Fibroblast of skin of left biceps (primary cell): ENCODE measurements around the gene TAC3.
"Not testable (repeated sequence)": the region's sequence is repeated elsewhere in the genome, so short reads cannot be mapped to it uniquely, and the experiment has no call there.

Source experiments
- DNase-seq, 2 experiments: peaks; one replicate each; pipeline ENCODE4 v3.0.0-alpha.2; 2013; ENCODE audit warnings: low read depth in 2 of 2

The TAC3 gene

GRCh38 chr12:56982578-56983236 is 33.6 kb downstream of the TAC3 start:
- not testable (repeated sequence) for DNase-seq

DNA sequence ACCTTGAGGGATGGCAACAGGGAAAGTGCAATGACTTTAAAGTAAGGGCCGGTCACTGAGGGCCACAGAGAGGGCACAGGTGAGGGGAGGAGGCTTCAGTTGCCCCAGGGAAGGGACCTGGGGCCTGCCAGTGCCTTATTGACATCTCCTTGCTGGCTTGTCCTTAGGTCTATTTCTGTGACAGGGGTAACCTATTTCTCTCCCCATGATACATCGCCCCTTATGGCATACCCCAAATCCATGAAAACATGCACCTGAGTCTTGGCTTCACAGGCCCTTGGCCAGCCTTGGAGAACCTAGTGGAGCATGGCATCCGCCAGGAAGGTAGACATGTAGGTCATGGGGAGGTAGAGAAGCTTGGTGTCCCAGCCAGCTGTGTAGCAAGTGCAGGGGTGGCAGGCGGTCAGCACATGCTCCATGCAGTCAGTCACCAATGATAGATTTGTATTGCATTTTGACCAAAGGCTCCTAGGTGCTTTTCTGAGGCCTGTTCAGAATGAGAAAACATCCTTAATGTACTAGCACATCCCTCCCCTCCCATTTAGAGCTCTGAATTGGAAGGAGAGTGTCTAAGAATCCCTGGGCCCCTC is 35.3 kb downstream of the TAC3 start:
- no peak for DNase-seq

GRCh38 chr12:56980268-56980667 is 36.1 kb downstream of the TAC3 start:
- no peak for DNase-seq

GRCh38 chr12:56979628-56980027 is 36.7 kb downstream of the TAC3 start:
- no peak for DNase-seq

- no peak for DNase-seq
Observed at GRCh38 chr12:56978397-56979138, 37.8 kb downstream of the TAC3 start.

GRCh38 chr12:56977361-56977760 is 39.0 kb downstream of the TAC3 start:
- DNase-seq = not testable (repeated sequence)

- not testable (repeated sequence) for DNase-seq
Observed at GRCh38 chr12:56974224-56974623, 42.1 kb downstream of the TAC3 start.

- not testable (repeated sequence) for DNase-seq
Observed at GRCh38 chr12:56968910-56969309, 47.4 kb downstream of the TAC3 start.

DNA sequence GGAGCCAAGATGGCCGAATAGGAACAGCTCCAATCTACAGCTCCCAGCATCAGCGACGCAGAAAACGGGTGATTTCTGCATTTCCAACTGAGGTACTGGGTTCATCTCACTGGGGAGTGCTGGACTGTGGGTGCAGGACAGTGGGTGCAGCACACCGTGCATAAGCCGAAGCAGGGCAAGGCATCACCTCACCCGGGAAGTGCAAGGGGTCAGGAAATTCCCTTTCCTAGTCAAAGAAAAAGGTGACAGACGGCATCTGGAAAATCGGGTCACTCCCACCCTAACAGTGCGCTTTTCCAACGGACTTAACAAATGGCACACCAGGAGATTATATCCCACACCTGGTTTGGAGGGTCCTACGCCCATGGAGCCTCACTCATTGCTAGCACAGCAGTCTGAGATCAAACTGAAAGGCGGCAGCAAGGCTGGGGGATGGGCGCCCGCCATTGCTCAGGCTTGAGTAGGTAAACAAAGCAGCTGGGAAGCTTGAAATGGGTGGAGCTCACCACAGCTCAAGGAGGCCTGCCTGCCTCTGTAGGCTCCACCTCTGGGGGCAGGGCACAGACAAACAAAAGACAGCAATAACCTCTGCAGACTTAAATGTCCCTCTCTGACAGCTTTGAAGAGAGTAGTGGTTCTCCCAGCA is 50.2 kb downstream of the TAC3 start:
- DNase-seq = not testable (repeated sequence)

DNA sequence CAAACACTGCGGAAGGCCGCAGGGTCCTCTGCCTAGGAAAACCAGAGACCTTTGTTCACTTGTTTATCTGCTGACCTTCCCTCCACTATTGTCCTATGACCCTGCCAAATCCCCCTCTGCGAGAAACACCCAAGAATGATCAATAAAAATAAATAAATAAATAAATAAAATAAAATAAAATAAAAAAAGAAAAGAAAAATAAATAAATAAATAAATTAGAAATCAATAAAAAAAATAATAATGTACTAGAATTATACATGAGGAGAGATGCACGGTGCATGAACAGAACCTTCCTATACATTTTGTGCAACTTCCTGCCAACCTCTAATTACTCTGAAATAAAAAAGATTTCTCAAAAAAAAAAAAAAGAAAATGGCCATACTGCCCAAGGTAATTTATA is 51.2 kb downstream of the TAC3 start:
- not testable (repeated sequence) for DNase-seq

GRCh38 chr12:56963557-56963956 is 52.8 kb downstream of the TAC3 start:
- DNase-seq = not testable (repeated sequence)

DNA sequence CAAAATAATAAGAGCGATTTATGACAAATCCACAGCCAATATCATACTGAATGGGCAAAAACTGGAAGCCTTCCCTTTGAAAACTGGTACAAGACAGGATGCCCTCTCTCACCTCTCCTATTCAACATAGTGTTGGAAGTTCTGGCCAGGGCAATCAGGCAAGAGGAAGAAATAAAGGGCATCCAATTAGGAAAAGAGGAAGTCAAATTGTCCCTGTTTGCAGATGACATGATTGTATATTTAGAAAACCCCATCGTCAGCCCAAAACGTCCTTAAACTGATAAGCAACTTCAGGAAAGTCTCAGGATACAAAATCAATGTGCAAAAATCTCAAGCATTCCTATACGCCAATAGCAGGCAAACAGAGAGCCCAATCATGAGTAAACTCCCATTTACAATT is 54.1 kb downstream of the TAC3 start:
- DNase-seq = not testable (repeated sequence)
